ENCODE measurements around the gene RBMS3. TPM values are rescaled to one million over a fixed set of nuclear protein-coding genes. Genes with fewer than 3 reads are reported as not detected.

Gene RBMS3
- total RNA-seq, 5 donors from 2014 or later (not counting 1 experiment from before 2014, with no cell fraction given), result 0.62 to 2.9 (median 1.4) TPM

- Mint-ChIP-seq H3K36me3 (no peaks in the 10 kb centered on the region), H3K27me3 (no peaks in the 10 kb centered on the region), H3K4me3 (no peak overlapping the region), H3K4me1 (no peaks in the 10 kb centered on the region), H3K27ac (no peak overlapping the region), H3K9me3 (no peaks in the 10 kb centered on the region)
- ChIA-PET POLR2A (interaction anchor here in 1 of 2 donors (0.6 kb wide), 1 partner anchor 79 kb away, joined by 4 read pairs; no protein-coding TSS in a partner anchor), CTCF (no interaction called here)
- no peak for ATAC-seq (replicated peaks in 1 of 4)
- Histone ChIP-seq H3K4me3 (ENCODE audit: control insufficient read depth in 1 of 2, extremely low read depth in 1 of 2, low read length in 1 of 2) (no peak overlapping the region), H3K36me3 (ENCODE audit: control insufficient read depth in 2 of 2, extremely low read depth in 1 of 2, insufficient read depth in 1 of 2, low read length in 1 of 2) (no peaks in the 10 kb centered on the region), H3K27me3 (replicated peaks in 1 of 2; ENCODE audit: control insufficient read depth in 2 of 2, extremely low read depth in 1 of 2, insufficient read depth in 2 of 2, low read length in 1 of 2) (no peaks in the 10 kb centered on the region), H3K4me1 (ENCODE audit: control insufficient read depth in 1 of 2, extremely low read depth in 1 of 2, insufficient read depth in 2 of 2, low read length in 2 of 2) (no peaks in the 10 kb centered on the region), H3K9me3 (no peaks in the 10 kb centered on the region), H3K27ac (ENCODE audit: low read length) (no peak overlapping the region)
- DNase-seq, result no peak
- no CpG with 5 or more reads among the region's 5 CpGs for WGBS (ENCODE audit: insufficient coverage)
These were observed 173.3 kb downstream of the RBMS3 start for GRCh38 chr3:29454161-29454611.

- Histone ChIP-seq H3K27ac (ENCODE audit: low read length) (no peak overlapping the region), H3K27me3 (replicated peaks in 1 of 2; ENCODE audit: control insufficient read depth in 2 of 2, extremely low read depth in 1 of 2, insufficient read depth in 2 of 2, low read length in 1 of 2) (no peaks in the 10 kb centered on the region), H3K9me3 (no peaks in the 10 kb centered on the region), H3K4me3 (ENCODE audit: control insufficient read depth in 1 of 2, extremely low read depth in 1 of 2, low read length in 1 of 2) (no peak overlapping the region), H3K4me1 (ENCODE audit: control insufficient read depth in 1 of 2, extremely low read depth in 1 of 2, insufficient read depth in 2 of 2, low read length in 2 of 2) (no peaks in the 10 kb centered on the region), H3K36me3 (ENCODE audit: control insufficient read depth in 2 of 2, extremely low read depth in 1 of 2, insufficient read depth in 1 of 2, low read length in 1 of 2) (no peaks in the 10 kb centered on the region)
- POLR2A ChIA-PET, result no interaction called here
- DNase-seq (no peak), ATAC-seq (replicated peaks in 1 of 4) (no peak)
- 67% methylated on average over 2 of the region's 2 CpGs for whole genome bisulfite sequencing (ENCODE audit: insufficient coverage)
- H3K9me3 Mint-ChIP-seq, result no peaks in the 10 kb centered on the region
- no peaks in the 10 kb centered on the region for H3K4me1 Mint-ChIP-seq
- H3K36me3 Mint-ChIP-seq, result no peaks in the 10 kb centered on the region
- CTCF ChIA-PET, result no interaction called here
- no peak overlapping the region for H3K27ac Mint-ChIP-seq
- no peaks in the 10 kb centered on the region for H3K27me3 Mint-ChIP-seq
- H3K4me3 Mint-ChIP-seq, result no peak overlapping the region
These were observed 176.0 kb downstream of the RBMS3 start for GRCh38 chr3:29456901-29457300.

DNA sequence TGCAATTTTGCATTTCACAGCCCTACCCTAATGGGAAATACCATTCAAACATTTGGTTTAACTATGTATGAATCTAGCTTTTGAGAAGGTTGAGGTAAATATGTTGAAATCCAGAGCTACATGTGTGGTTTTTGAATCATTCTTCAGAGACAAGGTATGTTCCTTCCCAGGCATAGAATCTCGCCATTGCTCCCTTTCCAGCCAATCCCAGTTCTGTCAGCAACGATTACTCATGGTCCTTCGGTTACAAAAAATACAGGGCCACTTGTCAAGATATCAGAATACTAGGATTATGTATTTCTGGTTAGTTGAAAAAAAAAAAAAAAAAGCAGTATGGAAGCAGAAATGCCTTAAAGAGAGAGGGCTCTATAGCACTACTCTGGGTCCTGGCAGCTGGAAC, 182.4 kb downstream of the RBMS3 start:
- DNase-seq (no peak), ATAC-seq (replicated peaks in 1 of 4) (no peak)
- H3K27ac Mint-ChIP-seq, result no peak overlapping the region
- no peak overlapping the region for H3K4me3 ChIP-seq (ENCODE audit: control insufficient read depth in 1 of 2, extremely low read depth in 1 of 2, low read length in 1 of 2)
- no peaks in the 10 kb centered on the region for H3K4me1 ChIP-seq (ENCODE audit: control insufficient read depth in 1 of 2, extremely low read depth in 1 of 2, insufficient read depth in 2 of 2, low read length in 2 of 2)
- no peaks in the 10 kb centered on the region for H3K9me3 ChIP-seq
- POLR2A ChIA-PET, result no interaction called here
- no peaks in the 10 kb centered on the region for H3K4me1 Mint-ChIP-seq
- H3K27ac ChIP-seq (ENCODE audit: low read length), result no peak overlapping the region
- no peaks in the 10 kb centered on the region for H3K27me3 ChIP-seq (replicated peaks in 1 of 2; ENCODE audit: control insufficient read depth in 2 of 2, extremely low read depth in 1 of 2, insufficient read depth in 2 of 2, low read length in 1 of 2)
- H3K27me3 Mint-ChIP-seq, result peaks cover 0 to 4% of the 10 kb centered on the region in 2 donors
- no peak overlapping the region for H3K4me3 Mint-ChIP-seq
- WGBS (ENCODE audit: insufficient coverage), result no CpG with 5 or more reads among the region's 3 CpGs
- peaks cover 0 to 3% (median 0%) of the 10 kb centered on the region in 3 donors for H3K9me3 Mint-ChIP-seq
- H3K36me3 ChIP-seq (ENCODE audit: control insufficient read depth in 2 of 2, extremely low read depth in 1 of 2, insufficient read depth in 1 of 2, low read length in 1 of 2), result no peaks in the 10 kb centered on the region
- CTCF ChIA-PET, result no interaction called here
- no peaks in the 10 kb centered on the region for H3K36me3 Mint-ChIP-seq

- CTCF ChIA-PET, result no interaction called here
- H3K4me1 ChIP-seq (ENCODE audit: control insufficient read depth in 1 of 2, extremely low read depth in 1 of 2, insufficient read depth in 2 of 2, low read length in 2 of 2), result no peaks in the 10 kb centered on the region
- no peak overlapping the region for H3K4me3 Mint-ChIP-seq
- no peaks in the 10 kb centered on the region for H3K27me3 ChIP-seq (replicated peaks in 1 of 2; ENCODE audit: control insufficient read depth in 2 of 2, extremely low read depth in 1 of 2, insufficient read depth in 2 of 2, low read length in 1 of 2)
- no peak overlapping the region for H3K4me3 ChIP-seq (ENCODE audit: control insufficient read depth in 1 of 2, extremely low read depth in 1 of 2, low read length in 1 of 2)
- DNase-seq, result no peak
- no peak for ATAC-seq (replicated peaks in 1 of 4)
- WGBS (ENCODE audit: insufficient coverage), result 50% methylated on average over 1 of the region's 2 CpGs
- H3K9me3 Mint-ChIP-seq, result peaks cover 0 to 3% (median 0%) of the 10 kb centered on the region in 3 donors
- H3K36me3 ChIP-seq (ENCODE audit: control insufficient read depth in 2 of 2, extremely low read depth in 1 of 2, insufficient read depth in 1 of 2, low read length in 1 of 2), result no peaks in the 10 kb centered on the region
- no peak overlapping the region for H3K27ac Mint-ChIP-seq
- H3K27me3 Mint-ChIP-seq, result peaks cover 0 to 4% of the 10 kb centered on the region in 2 donors
- H3K9me3 ChIP-seq, result no peaks in the 10 kb centered on the region
- H3K4me1 Mint-ChIP-seq, result no peaks in the 10 kb centered on the region
- no peak overlapping the region for H3K27ac ChIP-seq (ENCODE audit: low read length)
- no peaks in the 10 kb centered on the region for H3K36me3 Mint-ChIP-seq
- POLR2A ChIA-PET, result interaction anchor here in 1 of 2 donors (0.8 kb wide), 1 partner anchor 17 kb away, joined by 3 read pairs; no protein-coding TSS in a partner anchor
These were observed 185.0 kb downstream of the RBMS3 start for GRCh38 chr3:29465836-29466235.

DNA sequence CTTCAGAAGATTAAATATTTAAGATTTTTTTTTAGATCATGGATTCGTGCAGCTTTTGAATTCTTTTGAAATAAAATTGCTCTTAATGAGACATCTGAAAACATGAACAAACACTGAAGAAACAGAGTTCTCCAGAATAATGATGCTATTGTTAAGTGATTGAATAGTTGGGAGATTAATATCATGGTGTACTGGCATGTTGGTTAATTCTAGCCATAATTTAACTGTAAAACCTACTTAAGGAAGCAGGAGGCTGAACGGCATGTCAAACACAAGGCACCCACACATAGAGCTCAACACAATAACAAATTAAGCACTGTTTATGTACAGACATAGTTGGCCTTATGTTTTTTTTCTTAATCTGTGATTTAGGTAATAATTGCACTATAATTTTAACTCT, 185.6 kb downstream of the RBMS3 start:
- Histone ChIP-seq H3K9me3 (no peaks in the 10 kb centered on the region), H3K4me1 (ENCODE audit: control insufficient read depth in 1 of 2, extremely low read depth in 1 of 2, insufficient read depth in 2 of 2, low read length in 2 of 2) (no peaks in the 10 kb centered on the region), H3K27me3 (replicated peaks in 1 of 2; ENCODE audit: control insufficient read depth in 2 of 2, extremely low read depth in 1 of 2, insufficient read depth in 2 of 2, low read length in 1 of 2) (no peaks in the 10 kb centered on the region), H3K27ac (ENCODE audit: low read length) (no peak overlapping the region), H3K36me3 (ENCODE audit: control insufficient read depth in 2 of 2, extremely low read depth in 1 of 2, insufficient read depth in 1 of 2, low read length in 1 of 2) (no peaks in the 10 kb centered on the region), H3K4me3 (ENCODE audit: control insufficient read depth in 1 of 2, extremely low read depth in 1 of 2, low read length in 1 of 2) (no peak overlapping the region)
- H3K27ac Mint-ChIP-seq, result no peak overlapping the region
- no peaks in the 10 kb centered on the region for H3K4me1 Mint-ChIP-seq
- POLR2A ChIA-PET, result no interaction called here
- H3K36me3 Mint-ChIP-seq, result no peaks in the 10 kb centered on the region
- ATAC-seq (replicated peaks in 1 of 4) (no peak), DNase-seq (no peak)
- peaks cover 0 to 4% of the 10 kb centered on the region in 2 donors for H3K27me3 Mint-ChIP-seq
- WGBS (ENCODE audit: insufficient coverage), result no CpG with 5 or more reads among the region's 2 CpGs
- H3K9me3 Mint-ChIP-seq, result peaks cover 0 to 3% (median 0%) of the 10 kb centered on the region in 3 donors
- CTCF ChIA-PET, result no interaction called here
- H3K4me3 Mint-ChIP-seq, result no peak overlapping the region

DNA sequence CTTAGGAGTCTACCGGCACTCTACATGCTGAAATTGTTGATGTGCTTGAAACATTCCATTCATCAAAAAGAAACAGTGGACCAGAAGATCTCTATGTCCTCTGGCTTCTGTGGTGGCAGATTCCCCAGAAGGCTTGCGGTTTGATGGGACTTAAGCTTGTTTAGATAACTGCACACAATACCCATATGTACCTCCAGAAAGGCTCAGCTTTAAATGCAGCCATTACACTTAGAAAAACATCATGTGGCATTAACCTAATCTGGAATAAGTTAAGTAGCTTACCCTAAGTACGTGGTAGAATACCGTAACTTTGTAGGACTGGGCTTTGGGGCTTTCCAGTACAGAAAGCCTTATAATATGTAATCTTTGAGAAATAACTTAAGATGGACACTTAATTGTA, 187.3 kb downstream of the RBMS3 start:
- H3K9me3 ChIP-seq, result no peaks in the 10 kb centered on the region
- H3K4me1 ChIP-seq (ENCODE audit: control insufficient read depth in 1 of 2, extremely low read depth in 1 of 2, insufficient read depth in 2 of 2, low read length in 2 of 2), result no peaks in the 10 kb centered on the region
- H3K27me3 ChIP-seq (replicated peaks in 1 of 2; ENCODE audit: control insufficient read depth in 2 of 2, extremely low read depth in 1 of 2, insufficient read depth in 2 of 2, low read length in 1 of 2), result no peaks in the 10 kb centered on the region
- H3K4me3 ChIP-seq (ENCODE audit: control insufficient read depth in 1 of 2, extremely low read depth in 1 of 2, low read length in 1 of 2), result no peak overlapping the region
- DNase-seq, result no peak
- CTCF ChIA-PET, result no interaction called here
- Mint-ChIP-seq H3K4me1 (no peaks in the 10 kb centered on the region), H3K27ac (no peak overlapping the region), H3K9me3 (peaks cover 0 to 3% (median 0%) of the 10 kb centered on the region in 3 donors), H3K27me3 (peaks cover 0 to 4% of the 10 kb centered on the region in 2 donors), H3K4me3 (no peak overlapping the region), H3K36me3 (no peaks in the 10 kb centered on the region)
- no peak overlapping the region for H3K27ac ChIP-seq (ENCODE audit: low read length)
- POLR2A ChIA-PET, result no interaction called here
- 90% methylated on average over 2 of the region's 4 CpGs for WGBS (ENCODE audit: insufficient coverage)
- no peak for ATAC-seq (replicated peaks in 1 of 4)
- no peaks in the 10 kb centered on the region for H3K36me3 ChIP-seq (ENCODE audit: control insufficient read depth in 2 of 2, extremely low read depth in 1 of 2, insufficient read depth in 1 of 2, low read length in 1 of 2)

Data from T-cell (primary cell).